ENCODE results near the gene USB1. TPM values are rescaled to one million over a fixed set of nuclear protein-coding genes. Genes with fewer than 3 reads are reported as not detected.

Gene USB1
- total RNA-seq, 1 donor from 2014 or later: 39.7 TPM

GRCh38 chr16:57956924-57957672 is 44.1 kb upstream of the USB1 start:
- TF ChIP-seq, protein P1, sequence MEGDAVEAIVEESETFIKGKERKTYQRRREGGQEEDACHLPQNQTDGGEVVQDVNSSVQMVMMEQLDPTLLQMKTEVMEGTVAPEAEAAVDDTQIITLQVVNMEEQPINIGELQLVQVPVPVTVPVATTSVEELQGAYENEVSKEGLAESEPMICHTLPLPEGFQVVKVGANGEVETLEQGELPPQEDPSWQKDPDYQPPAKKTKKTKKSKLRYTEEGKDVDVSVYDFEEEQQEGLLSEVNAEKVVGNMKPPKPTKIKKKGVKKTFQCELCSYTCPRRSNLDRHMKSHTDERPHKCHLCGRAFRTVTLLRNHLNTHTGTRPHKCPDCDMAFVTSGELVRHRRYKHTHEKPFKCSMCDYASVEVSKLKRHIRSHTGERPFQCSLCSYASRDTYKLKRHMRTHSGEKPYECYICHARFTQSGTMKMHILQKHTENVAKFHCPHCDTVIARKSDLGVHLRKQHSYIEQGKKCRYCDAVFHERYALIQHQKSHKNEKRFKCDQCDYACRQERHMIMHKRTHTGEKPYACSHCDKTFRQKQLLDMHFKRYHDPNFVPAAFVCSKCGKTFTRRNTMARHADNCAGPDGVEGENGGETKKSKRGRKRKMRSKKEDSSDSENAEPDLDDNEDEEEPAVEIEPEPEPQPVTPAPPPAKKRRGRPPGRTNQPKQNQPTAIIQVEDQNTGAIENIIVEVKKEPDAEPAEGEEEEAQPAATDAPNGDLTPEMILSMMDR (conservative IDR thresholded peaks at IDR 0.05): no peak
- peaks cover 10% of the 10 kb centered on the region for H3K4me1 Mint-ChIP-seq (ENCODE audit: unreplicated experiment)
- H3K9me3 Mint-ChIP-seq: no peaks in the 10 kb centered on the region
- no peak overlapping the region for H3K27ac Mint-ChIP-seq
- H3K27me3 Mint-ChIP-seq: no peaks in the 10 kb centered on the region
- no peaks in the 10 kb centered on the region for H3K36me3 Mint-ChIP-seq
- DNase-seq (ENCODE audit: extremely low spot score, unreplicated experiment): no peak
- H3K4me3 Mint-ChIP-seq: no peak overlapping the region

- Mint-ChIP-seq H3K9me3 (no peaks in the 10 kb centered on the region), H3K27me3 (no peaks in the 10 kb centered on the region), H3K4me1 (ENCODE audit: unreplicated experiment) (peaks cover 10% of the 10 kb centered on the region), H3K36me3 (no peaks in the 10 kb centered on the region), H3K27ac (no peak overlapping the region), H3K4me3 (no peak overlapping the region)
- TF ChIP-seq, protein P1 (conservative IDR thresholded peaks at IDR 0.05): no peak
- DNase-seq (ENCODE audit: extremely low spot score, unreplicated experiment): no peak
These were observed 43.4 kb upstream of the USB1 start for GRCh38 chr16:57957673-57958392.

GRCh38 chr16:57958544-57958943 is 42.7 kb upstream of the USB1 start:
- no peaks in the 10 kb centered on the region for H3K27me3 Mint-ChIP-seq
- TF ChIP-seq, protein P1 (conservative IDR thresholded peaks at IDR 0.05): no peak
- no peaks in the 10 kb centered on the region for H3K36me3 Mint-ChIP-seq
- no peak overlapping the region for H3K4me3 Mint-ChIP-seq
- no peak for DNase-seq (ENCODE audit: extremely low spot score, unreplicated experiment)
- peaks cover 10% of the 10 kb centered on the region for H3K4me1 Mint-ChIP-seq (ENCODE audit: unreplicated experiment)
- peak overlapping the region; percentile 90 for H3K27ac Mint-ChIP-seq
- no peaks in the 10 kb centered on the region for H3K9me3 Mint-ChIP-seq

GRCh38 chr16:57959121-57959520 is 42.1 kb upstream of the USB1 start:
- H3K27ac Mint-ChIP-seq: peak overlapping the region; percentile 90
- no peak for DNase-seq (ENCODE audit: extremely low spot score, unreplicated experiment)

GRCh38 chr16:57959804-57960203 is 41.4 kb upstream of the USB1 start:
- Mint-ChIP-seq H3K4me1 (ENCODE audit: unreplicated experiment) (peaks cover 10% of the 10 kb centered on the region), H3K36me3 (no peaks in the 10 kb centered on the region), H3K4me3 (no peak overlapping the region), H3K9me3 (no peaks in the 10 kb centered on the region), H3K27me3 (no peaks in the 10 kb centered on the region), H3K27ac (peak overlapping the region; percentile 90)
- TF ChIP-seq, protein P1 (conservative IDR thresholded peaks at IDR 0.05): no peak
- no peak for DNase-seq (ENCODE audit: extremely low spot score, unreplicated experiment)

More at GRCh38 chr16:57959121-57959520, 42.1 kb upstream of the USB1 start:
- peaks cover 10% of the 10 kb centered on the region for H3K4me1 Mint-ChIP-seq (ENCODE audit: unreplicated experiment)
- no peaks in the 10 kb centered on the region for H3K36me3 Mint-ChIP-seq
- H3K27me3 Mint-ChIP-seq: no peaks in the 10 kb centered on the region
- peak overlapping the region; percentile 73 for H3K4me3 Mint-ChIP-seq
- no peaks in the 10 kb centered on the region for H3K9me3 Mint-ChIP-seq
- TF ChIP-seq, protein P1 (conservative IDR thresholded peaks at IDR 0.05): no peak
